HG02759 (cell line): Measurements from ENCODE around the gene TOR4A.

Experiments
- ATAC-seq: cut with Tn5 transposase; IDR thresholded peaks from one replicate; pipeline ENCODE4 v1.9.1; 2021; ENCODE audit warnings: mild to moderate bottlenecking, moderate library complexity; ENCODE audit not compliant: unreplicated experiment

The TOR4A gene

GRCh38 chr9:137331929-137332328 lies 54.4 kb downstream of the TOR4A start:
- no peak for ATAC-seq
